Epithelial cell of proximal tubule (primary cell): ENCODE data around the gene BLTP1. TPM values are rescaled to one million over a fixed set of nuclear protein-coding genes. Genes with fewer than 3 reads are reported as not detected.

Source experiments
- DNase-seq: peaks from one replicate; pipeline ENCODE4 v3.0.0-alpha.2; 2011; ENCODE audit warnings: low read depth
- H3K4me3 ChIP-seq: 2 replicates; pipeline ENCODE4 v1.5.1; 2011; ENCODE audit warnings: low read depth, mild to moderate bottlenecking, low read length
- CTCF ChIP-seq: conservative IDR thresholded peaks from 2 replicates; pipeline ENCODE4 v1.5.1; 2012; ENCODE audit warnings: low read depth, mild to moderate bottlenecking, low read length
- total RNA-seq: library from RNA; depleted of rRNA; stranded (reverse); fragments of >200 nt; gene quantifications from 2 replicates; pipeline ENCODE4 v1.2.3, GENCODE V29; 2015

BLTP1 gene
- total RNA-seq, 1 donor from 2014 or later, result 20.9 TPM

- no peak for TF ChIP-seq CTCF
- no peak for DNase-seq
Observed at GRCh38 chr4:122167369-122167768, 15.2 kb downstream of the BLTP1 start.

GRCh38 chr4:122170775-122171174 is 18.6 kb downstream of the BLTP1 start:
- DNase-seq, result no peak
- TF ChIP-seq CTCF, result no peak
- H3K4me3 ChIP-seq, result no peak overlapping the region

More at GRCh38 chr4:122167369-122167768, 15.2 kb downstream of the BLTP1 start:
- no peak overlapping the region for H3K4me3 ChIP-seq

GRCh38 chr4:122171323-122171722 is 19.2 kb downstream of the BLTP1 start:
- no peak overlapping the region for H3K4me3 ChIP-seq
- DNase-seq, result no peak
- TF ChIP-seq CTCF, result no peak

GRCh38 chr4:122172266-122172665 is 20.1 kb downstream of the BLTP1 start:
- DNase-seq, result no peak
- no peak overlapping the region for H3K4me3 ChIP-seq
- TF ChIP-seq CTCF, result no peak

- TF ChIP-seq CTCF, result no peak
- DNase-seq, result no peak
Observed at GRCh38 chr4:122178961-122179360, 26.8 kb downstream of the BLTP1 start.

GRCh38 chr4:122195718-122196117 is 43.6 kb downstream of the BLTP1 start:
- no peak for TF ChIP-seq CTCF
- DNase-seq, result no peak
- no peak overlapping the region for H3K4me3 ChIP-seq

More at GRCh38 chr4:122178961-122179360, 26.8 kb downstream of the BLTP1 start:
- H3K4me3 ChIP-seq, result no peak overlapping the region

Other genes with a start within 250 kb of the BLTP1 start
- gene TRPC3, start 200.3 kb upstream of the BLTP1 start, total RNA-seq, result 0.06 and 0.07 TPM in 2 replicates
- gene ADAD1, start 226.7 kb downstream of the BLTP1 start, total RNA-seq, result not detected in 2 replicates